Astrocyte of the cerebellum (primary cell): ENCODE results near the gene PPP2R5C.

Source experiments
- DNase-seq: peaks from one replicate; pipeline ENCODE4 v3.0.0-alpha.2; 2011; ENCODE audit warnings: low read depth
- H3K4me3 ChIP-seq: 2 replicates; pipeline ENCODE4 v1.5.1; 2011; ENCODE audit warnings: mild to moderate bottlenecking, low read depth, low read length, moderate library complexity
- in situ Hi-C: cut with HindIII; loops from 2 replicates; pipeline ENCODE4 v1.10.0; 2017; ENCODE audit warnings: low sequenced_read_pairs
- TF ChIP-seq, protein P1 (sequence below): IDR thresholded peaks from 2 replicates; pipeline ENCODE4 v1.5.1; 2012; ENCODE audit warnings: low read length, low read depth, moderate library complexity, mild to moderate bottlenecking; ENCODE audit errors: missing control alignments

The PPP2R5C gene

DNA sequence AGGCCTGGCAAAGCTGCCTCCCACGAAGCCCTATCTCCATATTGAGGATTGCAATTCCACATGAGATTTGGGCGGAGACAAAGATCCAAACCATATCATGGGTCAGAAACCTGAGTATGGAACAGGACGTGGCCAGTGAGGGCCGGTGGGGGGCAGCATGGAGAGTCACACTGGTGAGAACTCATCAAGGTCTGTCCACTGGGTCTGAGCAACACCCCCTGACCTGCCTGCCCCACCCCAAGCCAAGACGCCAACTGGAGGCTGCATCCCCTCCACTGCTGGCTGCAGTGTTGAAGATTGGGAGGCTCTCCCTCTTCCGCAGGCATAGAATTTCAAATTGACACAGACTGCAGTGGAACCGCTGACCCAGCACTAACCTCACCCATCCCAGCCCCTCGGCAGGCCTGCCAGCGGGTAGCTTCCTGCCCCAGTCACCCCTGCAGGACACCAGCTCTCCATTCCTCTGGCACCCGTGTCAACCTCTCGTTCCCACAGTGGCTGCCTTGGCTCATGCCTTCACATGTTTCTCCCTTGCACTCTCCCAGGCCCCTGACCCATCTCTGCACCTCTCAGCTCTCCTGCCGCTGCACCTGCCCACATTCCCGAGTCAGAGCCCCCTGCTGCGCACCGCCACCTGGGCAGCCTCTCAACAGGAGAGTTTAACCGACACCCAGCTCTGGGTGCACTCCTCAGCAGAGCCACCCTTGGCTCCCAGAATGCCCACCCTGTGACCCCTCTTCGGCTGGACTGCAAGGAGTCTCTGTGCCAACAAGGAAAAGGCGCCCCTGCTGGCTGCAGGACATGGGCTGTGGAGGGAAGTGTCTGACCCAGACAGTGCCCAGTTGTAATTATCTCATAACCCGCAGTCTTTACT, 45.2 kb upstream of the PPP2R5C start:
- in situ Hi-C loops: no loop called here
- DNase-seq: no peak
- no peak overlapping the region for H3K4me3 ChIP-seq
- TF ChIP-seq, protein P1, sequence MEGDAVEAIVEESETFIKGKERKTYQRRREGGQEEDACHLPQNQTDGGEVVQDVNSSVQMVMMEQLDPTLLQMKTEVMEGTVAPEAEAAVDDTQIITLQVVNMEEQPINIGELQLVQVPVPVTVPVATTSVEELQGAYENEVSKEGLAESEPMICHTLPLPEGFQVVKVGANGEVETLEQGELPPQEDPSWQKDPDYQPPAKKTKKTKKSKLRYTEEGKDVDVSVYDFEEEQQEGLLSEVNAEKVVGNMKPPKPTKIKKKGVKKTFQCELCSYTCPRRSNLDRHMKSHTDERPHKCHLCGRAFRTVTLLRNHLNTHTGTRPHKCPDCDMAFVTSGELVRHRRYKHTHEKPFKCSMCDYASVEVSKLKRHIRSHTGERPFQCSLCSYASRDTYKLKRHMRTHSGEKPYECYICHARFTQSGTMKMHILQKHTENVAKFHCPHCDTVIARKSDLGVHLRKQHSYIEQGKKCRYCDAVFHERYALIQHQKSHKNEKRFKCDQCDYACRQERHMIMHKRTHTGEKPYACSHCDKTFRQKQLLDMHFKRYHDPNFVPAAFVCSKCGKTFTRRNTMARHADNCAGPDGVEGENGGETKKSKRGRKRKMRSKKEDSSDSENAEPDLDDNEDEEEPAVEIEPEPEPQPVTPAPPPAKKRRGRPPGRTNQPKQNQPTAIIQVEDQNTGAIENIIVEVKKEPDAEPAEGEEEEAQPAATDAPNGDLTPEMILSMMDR: no peak

DNA sequence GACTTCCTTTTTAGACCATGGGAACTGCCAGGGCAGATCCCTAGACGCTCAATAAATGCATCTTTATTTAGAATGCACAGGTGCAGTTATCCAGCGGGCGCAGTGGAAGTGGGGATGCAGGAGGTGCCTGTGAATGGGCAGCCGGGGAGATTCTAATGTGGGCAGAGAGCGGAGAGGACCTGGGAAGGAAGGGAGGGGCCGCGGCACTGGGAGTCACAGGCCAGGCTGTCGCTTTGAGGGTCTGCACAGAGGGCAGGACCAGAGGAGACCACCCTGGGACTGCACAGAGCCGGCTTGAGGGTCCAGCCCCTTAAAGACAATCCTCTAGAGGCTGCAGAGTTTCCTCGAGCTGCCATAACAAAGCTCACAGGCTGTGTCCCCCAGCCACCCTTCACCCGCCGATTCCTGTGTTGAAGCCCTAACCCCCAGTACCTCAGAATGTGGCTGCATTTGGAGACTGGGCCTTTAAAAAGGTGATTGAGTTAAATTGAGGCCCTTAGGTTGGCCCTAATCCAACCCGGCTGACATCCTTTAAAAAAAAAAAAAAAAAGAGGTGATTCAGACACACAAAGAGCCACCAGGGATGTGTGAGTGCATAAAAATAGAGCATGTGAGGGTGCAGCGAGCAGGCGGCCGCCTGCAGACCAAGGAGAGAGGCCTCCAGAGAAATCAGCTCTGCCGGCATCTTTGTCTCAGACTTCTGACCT, 44.4 kb upstream of the PPP2R5C start:
- no peak for DNase-seq
- in situ Hi-C loops: no loop called here
- no peak overlapping the region for H3K4me3 ChIP-seq
- TF ChIP-seq, protein P1: no peak

DNA sequence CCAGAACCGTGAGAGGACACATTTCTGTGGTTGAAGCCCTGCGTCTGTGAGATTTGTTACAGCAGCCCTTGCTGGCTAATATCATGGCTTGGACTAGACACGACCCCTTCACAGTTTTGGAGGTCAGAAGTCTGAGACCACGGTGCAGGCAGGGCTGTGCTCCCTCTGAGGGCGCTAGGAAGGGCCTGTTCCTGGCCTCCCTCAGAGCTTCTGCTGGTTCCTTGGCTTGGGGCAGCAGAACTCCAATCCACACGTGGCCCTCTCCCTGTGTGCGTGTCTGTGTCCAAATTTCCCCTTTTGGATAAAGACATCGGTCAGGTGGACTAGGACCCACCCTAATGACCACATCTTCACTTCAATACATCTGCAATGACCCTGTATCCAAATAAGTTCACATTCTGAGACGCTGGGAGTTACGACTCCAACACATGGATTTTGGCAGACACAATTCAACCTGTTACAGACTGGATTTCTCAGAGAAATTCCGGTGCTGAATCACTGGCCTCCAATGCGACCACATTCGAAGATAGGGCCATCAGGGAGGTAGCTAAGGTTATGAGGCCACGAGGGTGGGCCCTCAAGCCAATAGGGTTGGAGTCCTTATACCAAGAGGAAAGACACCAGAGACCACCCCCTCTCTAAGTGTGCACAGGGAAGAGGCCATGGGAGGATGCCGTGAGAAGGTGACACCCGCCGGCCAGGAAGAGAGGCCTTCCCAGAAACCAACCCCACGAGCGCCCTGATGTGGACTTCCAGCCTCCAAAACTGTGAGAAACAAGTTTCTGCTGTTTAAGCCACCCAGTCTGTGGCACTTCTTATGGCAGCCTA, 43.6 kb upstream of the PPP2R5C start:
- H3K4me3 ChIP-seq: no peak overlapping the region
- TF ChIP-seq, protein P1: no peak
- DNase-seq: no peak
- in situ Hi-C loops: no loop called here

DNA sequence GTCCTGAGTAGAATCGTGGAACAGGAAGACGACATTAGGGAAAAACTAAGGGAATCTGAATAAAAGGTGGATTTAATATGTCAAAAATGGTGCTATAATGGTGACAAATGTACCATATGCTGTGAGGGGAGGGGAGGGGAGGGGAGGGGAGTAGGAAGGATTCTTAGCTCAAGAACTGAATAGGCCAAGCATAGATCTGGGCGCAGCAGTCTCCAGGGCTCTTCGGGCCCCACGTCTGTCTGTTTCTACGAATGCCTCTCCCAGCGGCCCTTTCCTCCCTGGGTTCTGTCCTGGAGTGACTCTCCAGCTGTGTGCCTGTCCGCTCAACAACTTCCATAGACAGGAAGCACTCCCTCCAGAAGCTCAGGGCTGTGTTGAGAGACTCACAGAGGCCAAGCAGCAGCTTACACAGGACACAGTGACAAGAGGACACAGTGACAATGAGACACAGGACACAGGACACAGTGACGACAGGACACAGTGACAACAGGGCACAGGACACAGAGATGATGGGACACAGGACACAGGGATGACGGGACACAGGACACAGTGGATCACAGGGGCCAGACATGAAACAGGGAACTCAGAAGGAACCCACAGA, 42.4 kb upstream of the PPP2R5C start:
- in situ Hi-C loops: no loop called here
- TF ChIP-seq, protein P1: no peak
- DNase-seq: no peak
- no peak overlapping the region for H3K4me3 ChIP-seq

DNA sequence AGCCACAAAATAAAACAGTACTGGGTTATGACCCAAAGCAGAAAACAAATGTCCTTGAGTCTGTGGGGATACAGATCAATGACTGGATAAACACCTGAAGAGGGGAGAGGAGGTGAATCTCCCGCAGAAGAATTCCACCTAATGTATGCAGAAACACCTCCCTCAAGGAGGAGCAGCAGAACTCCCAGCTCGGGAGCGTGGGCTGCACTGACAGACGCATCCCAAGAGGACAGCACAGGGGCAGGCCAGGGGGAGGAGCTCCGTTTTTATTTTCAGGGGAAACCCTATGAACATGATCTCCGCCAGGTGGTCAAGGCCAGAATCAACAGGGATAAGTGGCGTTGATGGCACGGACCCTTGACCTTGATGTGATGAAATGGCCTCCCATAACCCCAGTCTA, 41.8 kb upstream of the PPP2R5C start:
- no peak overlapping the region for H3K4me3 ChIP-seq
- in situ Hi-C loops: no loop called here
- DNase-seq: no peak
- TF ChIP-seq, protein P1: no peak

DNA sequence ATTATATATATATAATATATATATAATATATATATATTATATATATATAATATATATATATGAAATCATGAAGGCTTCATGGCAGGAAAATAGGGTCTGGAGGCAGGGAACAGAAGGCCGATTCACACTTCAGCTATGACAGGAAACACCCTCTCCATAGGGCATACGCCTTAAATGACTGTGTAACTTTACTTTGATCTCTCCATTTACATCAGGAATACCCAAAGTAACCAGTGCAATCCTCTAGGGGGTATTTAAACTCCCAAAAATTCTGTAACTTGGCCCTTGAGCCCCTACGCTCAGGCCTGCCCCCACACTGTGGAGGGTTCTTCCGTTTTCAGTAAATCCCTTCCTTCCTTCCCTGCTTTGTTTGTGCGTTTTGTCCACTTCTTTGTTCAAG, 40.4 kb upstream of the PPP2R5C start:
- in situ Hi-C loops: no loop called here
- TF ChIP-seq, protein P1: no peak
- no peak for DNase-seq
- H3K4me3 ChIP-seq: no peak overlapping the region
